C4-2B (cell line): Measurements from ENCODE around the gene RCAN1.

Experiments used
- ZFX ChIP-seq: fragments of 450-650 bp; IDR thresholded peaks from 2 replicates; pipeline ENCODE4 v1.6.1; 2017
- TF ChIP-seq, protein P1 (sequence below): fragments of 450-650 bp; conservative IDR thresholded peaks from 2 replicates; pipeline ENCODE4 v1.5.1; 2017; ENCODE audit warnings: mild to moderate bottlenecking

DNA sequence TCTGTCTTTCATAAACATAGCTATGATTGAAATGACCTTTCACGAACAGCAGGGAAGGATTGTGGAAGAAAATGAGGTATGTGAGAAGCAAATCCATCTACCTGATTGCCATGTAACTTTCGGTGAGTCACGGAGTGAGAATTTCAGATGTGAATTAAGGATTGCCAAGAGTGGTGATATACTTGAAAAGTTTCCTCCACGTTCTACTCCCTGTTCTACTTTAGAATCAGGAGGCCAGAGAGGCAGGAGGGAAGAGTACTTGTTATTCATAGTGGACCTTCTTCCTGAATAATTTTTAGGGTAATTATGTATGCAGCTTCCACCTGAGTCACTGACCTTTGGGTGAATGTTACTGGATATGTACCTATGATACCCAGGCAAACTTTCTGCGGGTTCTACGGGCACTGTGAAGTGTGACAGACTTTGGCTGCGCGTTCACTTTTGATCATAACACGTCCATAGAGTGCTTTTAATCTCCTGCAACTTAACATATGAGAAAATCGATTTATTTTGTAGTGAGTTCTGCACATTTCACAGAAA lies 100.3 kb downstream of the RCAN1 start:
- TF ChIP-seq, protein P1, sequence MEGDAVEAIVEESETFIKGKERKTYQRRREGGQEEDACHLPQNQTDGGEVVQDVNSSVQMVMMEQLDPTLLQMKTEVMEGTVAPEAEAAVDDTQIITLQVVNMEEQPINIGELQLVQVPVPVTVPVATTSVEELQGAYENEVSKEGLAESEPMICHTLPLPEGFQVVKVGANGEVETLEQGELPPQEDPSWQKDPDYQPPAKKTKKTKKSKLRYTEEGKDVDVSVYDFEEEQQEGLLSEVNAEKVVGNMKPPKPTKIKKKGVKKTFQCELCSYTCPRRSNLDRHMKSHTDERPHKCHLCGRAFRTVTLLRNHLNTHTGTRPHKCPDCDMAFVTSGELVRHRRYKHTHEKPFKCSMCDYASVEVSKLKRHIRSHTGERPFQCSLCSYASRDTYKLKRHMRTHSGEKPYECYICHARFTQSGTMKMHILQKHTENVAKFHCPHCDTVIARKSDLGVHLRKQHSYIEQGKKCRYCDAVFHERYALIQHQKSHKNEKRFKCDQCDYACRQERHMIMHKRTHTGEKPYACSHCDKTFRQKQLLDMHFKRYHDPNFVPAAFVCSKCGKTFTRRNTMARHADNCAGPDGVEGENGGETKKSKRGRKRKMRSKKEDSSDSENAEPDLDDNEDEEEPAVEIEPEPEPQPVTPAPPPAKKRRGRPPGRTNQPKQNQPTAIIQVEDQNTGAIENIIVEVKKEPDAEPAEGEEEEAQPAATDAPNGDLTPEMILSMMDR: no peak
- TF ChIP-seq ZFX: no peak
